Measurements from ENCODE around the gene COLEC12.

COLEC12 gene

DNA sequence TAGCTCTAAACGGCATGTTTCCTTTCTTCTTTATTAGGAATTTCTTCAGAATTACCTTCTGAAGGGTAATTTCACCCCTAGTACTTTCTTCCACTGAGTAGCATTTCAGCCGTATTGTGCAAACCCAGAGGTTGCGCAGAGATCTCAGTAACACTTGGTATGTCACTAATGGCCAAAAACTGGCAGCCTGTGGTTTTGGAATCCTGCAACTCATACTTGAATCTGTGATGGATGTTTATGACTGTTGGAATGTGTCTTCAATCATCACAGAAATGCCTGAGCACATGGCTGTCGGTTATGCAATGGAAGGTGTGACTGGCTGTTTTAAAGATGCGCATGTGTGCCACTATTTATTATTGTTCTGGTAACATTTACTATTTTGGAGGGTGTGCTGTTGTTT lies 100.0 kb downstream of the COLEC12 start:
- TF ChIP-seq, protein P1, sequence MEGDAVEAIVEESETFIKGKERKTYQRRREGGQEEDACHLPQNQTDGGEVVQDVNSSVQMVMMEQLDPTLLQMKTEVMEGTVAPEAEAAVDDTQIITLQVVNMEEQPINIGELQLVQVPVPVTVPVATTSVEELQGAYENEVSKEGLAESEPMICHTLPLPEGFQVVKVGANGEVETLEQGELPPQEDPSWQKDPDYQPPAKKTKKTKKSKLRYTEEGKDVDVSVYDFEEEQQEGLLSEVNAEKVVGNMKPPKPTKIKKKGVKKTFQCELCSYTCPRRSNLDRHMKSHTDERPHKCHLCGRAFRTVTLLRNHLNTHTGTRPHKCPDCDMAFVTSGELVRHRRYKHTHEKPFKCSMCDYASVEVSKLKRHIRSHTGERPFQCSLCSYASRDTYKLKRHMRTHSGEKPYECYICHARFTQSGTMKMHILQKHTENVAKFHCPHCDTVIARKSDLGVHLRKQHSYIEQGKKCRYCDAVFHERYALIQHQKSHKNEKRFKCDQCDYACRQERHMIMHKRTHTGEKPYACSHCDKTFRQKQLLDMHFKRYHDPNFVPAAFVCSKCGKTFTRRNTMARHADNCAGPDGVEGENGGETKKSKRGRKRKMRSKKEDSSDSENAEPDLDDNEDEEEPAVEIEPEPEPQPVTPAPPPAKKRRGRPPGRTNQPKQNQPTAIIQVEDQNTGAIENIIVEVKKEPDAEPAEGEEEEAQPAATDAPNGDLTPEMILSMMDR (conservative IDR thresholded peaks at IDR 0.05) = no peak
- no peak for TF ChIP-seq ZFX (IDR thresholded peaks at IDR 0.05)
- H3K27ac ChIP-seq = no peak overlapping the region

DNA sequence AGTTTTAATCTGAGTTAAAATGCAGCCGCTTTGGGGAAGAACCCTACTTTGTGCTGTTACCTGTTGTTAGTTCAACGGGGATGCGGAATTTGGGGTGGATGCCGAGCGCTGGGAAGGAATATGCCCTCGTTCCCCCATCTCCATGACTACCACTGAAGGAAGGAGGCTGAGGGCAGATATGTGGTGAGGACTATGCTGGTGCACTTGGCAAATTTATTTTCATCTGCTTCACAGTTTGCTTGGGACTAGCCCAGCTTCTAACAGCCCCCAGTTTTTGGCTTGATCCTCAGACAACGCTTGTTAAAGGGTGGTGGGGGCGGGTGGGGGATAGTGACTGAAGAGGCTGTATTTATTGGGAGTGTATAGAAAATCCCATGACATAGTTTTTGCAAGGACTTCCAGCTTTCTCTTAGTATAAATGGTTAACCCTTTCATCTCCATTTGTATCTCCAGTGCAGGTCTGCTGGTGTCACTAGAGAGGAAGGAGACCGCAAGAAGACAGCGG lies 100.8 kb downstream of the COLEC12 start:
- H3K27ac ChIP-seq = no peak overlapping the region
- TF ChIP-seq, protein P1 (conservative IDR thresholded peaks at IDR 0.05) = no peak
- no peak for TF ChIP-seq ZFX (IDR thresholded peaks at IDR 0.05)

DNA sequence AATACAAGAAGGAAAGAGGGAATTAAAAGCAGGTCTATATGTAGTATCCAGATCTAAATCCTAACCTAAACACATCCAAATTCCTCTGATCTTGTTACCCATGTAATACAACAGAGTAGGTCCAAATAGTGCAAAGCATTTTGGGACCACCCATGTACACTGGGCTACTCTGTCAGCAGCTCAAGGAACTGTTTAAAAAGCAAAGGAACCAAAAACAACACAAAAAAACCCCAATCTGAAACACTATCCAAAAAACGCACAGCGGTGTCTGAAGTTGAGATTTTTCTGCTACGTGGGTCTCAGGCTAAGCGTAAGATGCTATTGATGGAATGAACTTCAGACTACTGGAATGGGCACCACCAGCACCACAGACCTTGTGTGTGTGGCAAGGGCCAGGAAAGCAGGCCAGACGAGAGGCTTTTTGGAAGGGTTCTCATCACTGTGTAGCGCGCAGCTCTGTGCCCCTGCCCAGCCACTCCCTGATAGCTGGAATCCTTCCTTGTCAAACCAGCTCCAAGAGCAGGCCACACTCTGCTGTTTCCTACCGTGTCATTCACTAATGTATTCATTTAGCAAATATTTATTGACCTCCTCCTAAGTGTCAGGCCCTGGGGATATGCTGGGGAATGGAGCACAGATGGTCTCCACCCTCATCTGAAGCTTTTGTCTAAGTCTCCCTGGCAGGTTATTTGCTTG lies 101.4 kb downstream of the COLEC12 start:
- no peak overlapping the region for H3K27ac ChIP-seq
- TF ChIP-seq, protein P1 (conservative IDR thresholded peaks at IDR 0.05) = no peak
- no peak for TF ChIP-seq ZFX (IDR thresholded peaks at IDR 0.05)

DNA sequence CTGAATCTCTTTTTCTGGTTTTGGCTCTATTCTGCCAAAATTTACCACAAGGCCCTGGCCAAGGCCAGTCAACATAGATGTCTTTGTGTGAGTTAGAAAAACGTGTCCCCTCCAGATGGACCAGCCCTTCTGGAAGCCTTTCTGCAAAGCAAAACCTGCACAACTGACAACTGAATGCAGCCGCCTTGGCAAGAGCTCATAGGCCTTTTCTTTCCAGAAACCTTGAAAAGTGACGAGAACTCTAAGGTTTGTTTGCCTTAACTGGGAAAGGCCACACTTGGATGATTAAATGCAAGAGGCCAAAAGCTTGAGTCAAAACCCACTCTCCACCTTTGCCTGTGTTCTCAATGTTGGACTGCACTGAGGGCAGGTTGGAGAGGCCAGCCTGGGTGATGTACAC lies 103.9 kb downstream of the COLEC12 start:
- TF ChIP-seq, protein P1 (conservative IDR thresholded peaks at IDR 0.05) = no peak
- no peak for TF ChIP-seq ZFX (IDR thresholded peaks at IDR 0.05)
- no peak overlapping the region for H3K27ac ChIP-seq

DNA sequence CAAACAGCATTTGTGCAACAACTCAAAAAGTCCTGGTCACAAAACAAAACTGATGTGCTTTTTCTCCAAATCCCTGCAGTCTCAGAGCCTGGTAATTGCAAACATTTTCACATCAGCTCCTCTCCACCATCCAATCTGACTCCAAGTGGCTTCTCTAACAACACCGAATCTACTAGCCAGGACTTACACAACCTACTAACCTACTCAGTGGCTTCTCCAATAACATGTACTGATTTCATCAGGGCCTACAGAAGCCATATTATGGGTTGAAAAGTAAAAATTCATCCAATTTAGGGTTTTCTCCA lies 104.3 kb downstream of the COLEC12 start:
- TF ChIP-seq ZFX (IDR thresholded peaks at IDR 0.05) = no peak
- TF ChIP-seq, protein P1 (conservative IDR thresholded peaks at IDR 0.05) = no peak
- no peak overlapping the region for H3K27ac ChIP-seq

DNA sequence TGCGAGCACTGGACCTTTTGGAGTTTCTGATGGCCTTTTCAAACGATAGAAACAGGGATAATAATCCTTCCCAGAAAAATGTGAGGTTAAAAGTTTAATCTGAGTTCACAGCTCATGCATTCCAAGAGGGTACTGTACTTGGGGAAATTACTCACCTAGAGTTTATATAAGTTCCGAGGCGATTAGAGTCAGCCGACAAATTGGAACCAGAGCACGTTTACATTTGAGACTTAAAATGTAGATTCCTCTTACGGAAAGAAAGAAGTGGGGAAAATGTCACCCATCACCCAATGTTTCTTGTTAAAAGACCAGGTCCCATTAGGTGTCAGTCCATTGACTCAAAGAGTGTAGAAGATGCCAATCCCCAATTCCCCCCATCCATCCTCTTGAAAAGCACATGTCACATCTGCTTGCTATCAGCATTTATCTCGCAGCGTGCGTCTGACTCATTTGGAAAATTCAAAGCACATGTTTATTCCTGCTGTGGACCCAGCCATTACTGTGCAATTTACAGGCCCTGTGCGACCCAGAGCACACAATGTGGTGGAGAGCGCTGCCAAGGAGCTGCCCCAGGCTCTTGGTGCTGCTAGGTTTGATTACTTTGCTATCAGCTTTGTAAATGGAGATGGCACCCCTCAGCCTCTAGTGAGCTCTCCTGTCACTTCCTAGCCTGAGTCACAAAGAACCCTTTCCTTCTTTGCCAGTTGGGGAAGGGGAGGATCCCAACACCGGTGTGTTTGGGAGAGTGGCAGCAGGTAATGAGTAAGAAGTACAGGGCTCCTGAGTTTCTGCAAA lies 104.8 kb downstream of the COLEC12 start:
- H3K27ac ChIP-seq = no peak overlapping the region
- TF ChIP-seq ZFX (IDR thresholded peaks at IDR 0.05) = no peak
- TF ChIP-seq, protein P1 (conservative IDR thresholded peaks at IDR 0.05) = no peak

DNA sequence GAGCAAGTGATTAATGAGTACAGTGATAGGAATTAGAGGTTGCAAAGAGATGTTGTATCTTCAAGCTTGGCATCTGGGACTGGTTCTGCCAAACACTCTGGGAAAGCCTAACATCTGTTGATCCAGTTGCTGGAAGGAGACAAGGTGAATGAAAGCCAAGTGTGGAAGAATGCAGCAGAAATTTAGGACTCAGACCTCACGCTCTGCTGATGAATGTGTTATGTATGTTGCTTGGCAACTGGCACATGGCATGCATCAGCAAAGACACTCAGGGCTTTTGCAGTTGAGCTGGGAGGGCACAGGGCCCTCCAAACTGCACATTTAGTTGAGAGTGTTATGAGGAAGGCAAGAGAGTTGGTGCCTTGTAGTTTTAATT lies 105.5 kb downstream of the COLEC12 start:
- no peak overlapping the region for H3K27ac ChIP-seq
- TF ChIP-seq, protein P1 (conservative IDR thresholded peaks at IDR 0.05) = no peak
- TF ChIP-seq ZFX (IDR thresholded peaks at IDR 0.05) = no peak
